Measurements from ENCODE around the gene MAST4. TPM values are rescaled to one million over a fixed set of nuclear protein-coding genes. Genes with fewer than 3 reads are reported as not detected.
A peak's percentile ranks its signal among the peaks of the same experiment; 100 is the strongest.

The MAST4 gene
- total RNA-seq, 1 donor: 23.2 TPM

- TF ChIP-seq, protein P1, sequence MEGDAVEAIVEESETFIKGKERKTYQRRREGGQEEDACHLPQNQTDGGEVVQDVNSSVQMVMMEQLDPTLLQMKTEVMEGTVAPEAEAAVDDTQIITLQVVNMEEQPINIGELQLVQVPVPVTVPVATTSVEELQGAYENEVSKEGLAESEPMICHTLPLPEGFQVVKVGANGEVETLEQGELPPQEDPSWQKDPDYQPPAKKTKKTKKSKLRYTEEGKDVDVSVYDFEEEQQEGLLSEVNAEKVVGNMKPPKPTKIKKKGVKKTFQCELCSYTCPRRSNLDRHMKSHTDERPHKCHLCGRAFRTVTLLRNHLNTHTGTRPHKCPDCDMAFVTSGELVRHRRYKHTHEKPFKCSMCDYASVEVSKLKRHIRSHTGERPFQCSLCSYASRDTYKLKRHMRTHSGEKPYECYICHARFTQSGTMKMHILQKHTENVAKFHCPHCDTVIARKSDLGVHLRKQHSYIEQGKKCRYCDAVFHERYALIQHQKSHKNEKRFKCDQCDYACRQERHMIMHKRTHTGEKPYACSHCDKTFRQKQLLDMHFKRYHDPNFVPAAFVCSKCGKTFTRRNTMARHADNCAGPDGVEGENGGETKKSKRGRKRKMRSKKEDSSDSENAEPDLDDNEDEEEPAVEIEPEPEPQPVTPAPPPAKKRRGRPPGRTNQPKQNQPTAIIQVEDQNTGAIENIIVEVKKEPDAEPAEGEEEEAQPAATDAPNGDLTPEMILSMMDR (IDR thresholded peaks at IDR 0.05; ENCODE audit: insufficient read depth, low read length): no peak
- DNase-seq (ENCODE audit: low read depth): no peak
- H3K4me3 ChIP-seq (ENCODE audit: low read depth, low read length): no peak overlapping the region
These were observed 397.7 kb downstream of the MAST4 start for GRCh38 chr5:66993882-66994281.

DNA sequence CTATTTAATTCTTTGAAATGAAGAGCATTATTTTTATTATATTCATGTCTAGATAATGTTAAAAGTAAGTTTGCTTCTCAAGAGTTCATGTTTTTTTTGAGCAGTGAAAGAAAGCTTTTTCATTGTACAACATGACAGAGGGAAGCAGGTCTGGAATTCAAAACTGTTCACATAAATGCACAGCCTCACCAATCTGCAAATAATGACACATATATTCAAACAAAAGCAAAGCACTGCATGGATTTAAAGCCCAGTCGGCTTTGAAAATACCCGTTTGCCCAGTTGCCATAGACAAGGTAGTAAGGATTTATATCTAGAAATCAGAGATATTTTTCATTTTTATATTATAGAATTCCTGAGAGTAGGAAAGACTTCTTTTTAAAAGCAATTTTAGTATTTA is 398.6 kb downstream of the MAST4 start:
- no peak for DNase-seq (ENCODE audit: low read depth)
- TF ChIP-seq, protein P1 (IDR thresholded peaks at IDR 0.05; ENCODE audit: insufficient read depth, low read length): no peak
- no peak overlapping the region for H3K4me3 ChIP-seq (ENCODE audit: low read depth, low read length)

DNA sequence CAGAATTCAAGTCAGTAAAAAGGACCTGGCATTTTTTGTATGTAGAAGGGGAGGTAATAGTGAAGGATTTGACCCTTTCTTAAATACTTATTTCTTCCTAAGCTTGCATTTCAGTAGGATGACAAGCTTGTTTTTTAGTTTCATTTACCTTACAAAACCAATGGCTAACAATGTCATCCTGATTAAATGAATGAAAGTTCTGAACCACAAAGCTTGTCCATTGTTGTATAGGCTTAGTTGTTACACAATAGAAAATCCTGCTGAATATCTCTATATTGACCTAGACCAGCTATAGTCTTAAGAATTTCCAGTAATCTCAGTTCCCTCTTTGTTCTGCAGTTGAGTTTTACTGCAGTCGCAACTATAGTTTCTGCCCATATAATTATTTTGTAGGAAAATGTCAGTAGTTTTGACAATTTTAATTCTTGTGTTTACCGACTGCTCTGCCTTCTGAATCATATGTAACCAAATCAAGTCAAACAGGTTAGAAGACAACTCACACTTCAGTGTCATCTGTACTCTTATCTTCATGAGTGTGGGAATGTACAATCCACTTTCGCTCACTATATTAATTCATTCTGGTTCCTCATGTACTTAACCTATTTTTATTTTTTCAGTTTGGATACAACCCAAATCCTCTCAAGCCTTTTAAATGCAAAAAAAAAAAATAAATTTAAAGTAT is 404.7 kb downstream of the MAST4 start:
- H3K4me3 ChIP-seq (ENCODE audit: low read depth, low read length): no peak overlapping the region
- no peak for DNase-seq (ENCODE audit: low read depth)
- TF ChIP-seq, protein P1 (IDR thresholded peaks at IDR 0.05; ENCODE audit: insufficient read depth, low read length): no peak

DNA sequence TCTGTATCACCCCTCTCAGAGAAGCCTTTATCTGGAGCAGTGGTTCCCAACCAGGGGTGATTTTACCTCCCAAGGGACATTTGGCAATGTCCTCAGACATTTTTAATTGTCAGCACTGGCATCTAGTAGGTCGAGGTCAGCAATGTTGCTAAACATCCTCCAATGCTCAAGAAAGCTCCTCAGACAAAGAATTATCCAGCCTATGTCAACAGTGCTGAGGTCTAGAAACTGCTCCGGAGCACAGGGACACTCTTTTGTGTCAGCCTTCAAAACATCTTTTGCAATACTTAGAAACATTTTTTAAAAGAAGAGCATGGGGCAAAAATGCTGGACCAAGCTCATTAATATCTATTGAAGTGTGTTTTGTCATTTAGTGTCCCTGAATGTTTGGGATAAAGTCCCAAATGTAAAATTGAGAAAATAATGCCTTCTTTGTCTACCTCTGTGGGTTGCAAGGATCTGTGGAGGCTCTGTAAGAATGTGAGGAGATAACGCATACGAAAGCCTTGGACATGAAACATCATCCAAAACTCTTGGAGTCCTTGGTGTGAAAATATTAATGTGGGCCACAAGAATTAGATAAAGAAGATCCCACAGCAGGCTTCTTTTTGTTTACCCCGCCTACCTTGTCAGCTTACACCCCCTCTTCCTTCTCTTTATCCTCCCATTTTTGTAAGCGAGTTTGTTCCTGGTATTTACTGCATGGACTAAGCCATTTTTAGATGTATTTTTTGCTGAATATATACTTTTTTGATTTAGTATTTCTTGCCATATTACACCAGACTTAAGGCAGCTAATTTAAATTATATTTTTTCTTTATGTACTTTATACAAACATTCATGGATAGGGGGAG is 406.9 kb downstream of the MAST4 start:
- TF ChIP-seq, protein P1 (IDR thresholded peaks at IDR 0.05; ENCODE audit: insufficient read depth, low read length): no peak
- H3K4me3 ChIP-seq (ENCODE audit: low read depth, low read length): peak overlapping the region; percentile 66
- no peak for DNase-seq (ENCODE audit: low read depth)

DNA sequence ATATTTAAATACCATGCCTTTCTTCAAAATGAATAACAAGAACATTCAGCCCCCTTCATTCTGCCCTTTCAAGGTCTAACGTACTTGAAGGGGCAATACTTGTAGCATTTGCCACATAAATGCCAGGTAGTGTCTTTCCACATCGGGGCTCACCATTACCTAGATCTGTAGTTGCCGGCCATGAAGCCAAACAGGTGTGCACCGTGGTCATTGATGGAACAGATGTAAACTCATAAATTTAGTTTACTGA is 407.4 kb downstream of the MAST4 start:
- DNase-seq (ENCODE audit: low read depth): no peak
- H3K4me3 ChIP-seq (ENCODE audit: low read depth, low read length): peak overlapping the region; percentile 66
- TF ChIP-seq, protein P1 (IDR thresholded peaks at IDR 0.05; ENCODE audit: insufficient read depth, low read length): no peak

DNA sequence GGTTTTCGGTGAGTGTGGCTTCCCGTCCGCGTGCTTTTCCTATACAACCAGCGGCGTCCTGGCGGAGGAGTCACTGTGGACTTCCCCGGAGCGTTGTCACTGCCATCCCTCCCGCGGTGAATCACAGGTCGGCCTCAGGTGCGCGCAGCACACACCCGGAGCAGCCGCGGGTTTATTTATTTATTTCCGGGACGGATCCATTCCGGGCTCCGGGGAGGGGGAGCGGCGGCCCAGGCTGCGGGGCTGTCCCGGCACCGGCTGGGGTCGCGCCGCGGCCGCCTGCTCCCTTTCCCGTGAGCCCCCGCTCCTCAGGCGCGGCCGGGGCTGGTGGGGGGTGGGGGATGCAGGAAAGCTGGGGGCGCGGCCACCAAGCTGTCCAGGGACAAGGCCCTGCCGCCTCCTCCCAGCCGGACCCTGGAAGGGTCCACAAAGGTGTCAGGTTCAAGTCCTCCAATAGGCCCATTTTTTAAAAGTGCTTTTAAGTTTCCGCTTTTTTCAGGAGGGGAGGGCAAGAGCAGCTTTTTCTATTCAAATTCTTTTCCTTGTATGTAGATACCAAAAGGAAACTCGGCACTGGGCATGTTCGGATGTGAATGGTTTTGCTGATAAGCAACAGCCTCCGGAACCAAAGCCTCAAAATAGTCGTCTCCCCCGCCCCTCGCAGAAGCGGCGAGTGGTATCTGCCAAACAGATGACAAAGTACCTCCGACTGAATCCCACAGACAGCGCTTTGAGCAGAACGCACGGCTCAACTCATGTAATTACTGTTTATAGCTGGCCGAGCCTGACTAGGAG is 407.9 kb downstream of the MAST4 start:
- TF ChIP-seq, protein P1 (IDR thresholded peaks at IDR 0.05; ENCODE audit: insufficient read depth, low read length): no peak
- DNase-seq (ENCODE audit: low read depth): peak; percentile 91
- H3K4me3 ChIP-seq (ENCODE audit: low read depth, low read length): peak overlapping the region; percentile 66

Measured in fibroblast of the aortic adventitia (primary cell).